GM20000 (cell line): ENCODE data around the gene PANK2.

Source experiments
- DNase-seq: peaks from one replicate; pipeline ENCODE4 v3.0.0; 2012; ENCODE audit warnings: low spot score
- CTCF ChIP-seq: IDR thresholded peaks from 2 replicates; pipeline ENCODE4 v1.5.1; 2012; ENCODE audit warnings: mild to moderate bottlenecking, control low read depth; ENCODE audit errors: extremely low read depth, missing control alignments

PANK2 gene

GRCh38 chr20:3848565-3848964 is 40.6 kb upstream of the PANK2 start:
- no peak for TF ChIP-seq CTCF
- DNase-seq: no peak

- no peak for DNase-seq
- TF ChIP-seq CTCF: no peak
Observed at GRCh38 chr20:3854462-3854871, 34.7 kb upstream of the PANK2 start.

- no peak for TF ChIP-seq CTCF
- no peak for DNase-seq
Observed at GRCh38 chr20:3857405-3857804, 31.8 kb upstream of the PANK2 start.

- no peak for DNase-seq
- no peak for TF ChIP-seq CTCF
Observed at GRCh38 chr20:3858689-3859088, 30.5 kb upstream of the PANK2 start.

DNA sequence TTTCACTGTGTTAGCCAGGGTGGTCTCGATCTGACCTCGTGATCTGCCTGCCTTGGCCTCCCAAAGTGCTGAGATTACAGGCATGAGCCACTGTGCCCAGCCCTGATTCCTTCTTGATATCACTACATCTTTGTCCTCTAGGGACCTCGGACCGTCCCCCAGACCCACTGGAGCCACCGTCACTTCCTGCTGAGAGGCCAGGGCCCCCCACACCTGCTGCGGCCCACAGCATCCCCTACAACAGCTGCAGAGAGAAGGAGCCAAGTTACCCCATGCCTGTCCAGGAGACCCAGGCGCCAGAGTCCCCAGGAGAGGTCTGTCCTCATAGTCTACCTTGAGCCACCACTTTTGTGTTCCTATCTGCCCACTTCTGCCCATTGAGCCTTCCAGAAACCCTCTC is 28.0 kb upstream of the PANK2 start:
- DNase-seq: no peak

DNA sequence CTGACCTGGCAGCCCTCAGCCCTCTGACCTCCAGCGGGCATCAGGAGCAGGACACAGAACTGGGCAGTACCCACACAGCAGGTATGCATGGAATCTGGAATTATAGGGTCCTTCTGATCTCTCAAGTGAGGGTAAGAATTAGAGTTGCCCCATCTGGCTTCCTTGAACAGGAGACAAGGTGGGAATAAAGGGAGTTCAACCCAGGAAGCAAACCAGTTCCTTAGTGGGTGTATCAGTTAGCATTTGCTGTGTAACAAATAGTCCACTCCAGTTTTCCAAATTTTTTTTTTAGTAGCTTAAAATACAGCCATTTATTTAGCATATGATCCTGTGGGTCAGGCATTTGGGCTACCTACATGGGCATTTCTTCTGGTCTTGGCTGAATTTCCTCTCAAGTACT is 26.9 kb upstream of the PANK2 start:
- no peak for DNase-seq
- TF ChIP-seq CTCF: no peak

More for the DNA sequence above, 28.0 kb upstream of the PANK2 start:
- no peak for TF ChIP-seq CTCF

DNA sequence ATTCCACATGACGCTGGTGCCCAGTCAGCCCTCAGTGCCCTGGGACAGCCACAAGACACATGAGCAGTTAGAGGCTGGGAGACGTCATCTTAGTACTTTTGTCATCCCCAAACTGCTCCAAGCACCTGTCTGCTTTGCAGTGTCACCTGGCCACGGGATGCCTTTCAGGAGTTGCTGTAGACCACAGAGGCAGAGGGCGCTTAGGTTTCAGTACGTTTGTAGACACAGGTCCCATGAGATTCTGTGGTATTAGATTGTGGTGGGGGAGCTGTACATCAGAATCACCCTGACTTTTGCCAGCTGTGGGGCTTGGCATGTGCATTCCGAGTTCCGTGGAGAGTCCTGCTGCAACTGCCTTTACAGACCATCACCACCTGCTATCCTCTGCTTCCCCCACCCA is 25.9 kb upstream of the PANK2 start:
- TF ChIP-seq CTCF: no peak
- DNase-seq: no peak

DNA sequence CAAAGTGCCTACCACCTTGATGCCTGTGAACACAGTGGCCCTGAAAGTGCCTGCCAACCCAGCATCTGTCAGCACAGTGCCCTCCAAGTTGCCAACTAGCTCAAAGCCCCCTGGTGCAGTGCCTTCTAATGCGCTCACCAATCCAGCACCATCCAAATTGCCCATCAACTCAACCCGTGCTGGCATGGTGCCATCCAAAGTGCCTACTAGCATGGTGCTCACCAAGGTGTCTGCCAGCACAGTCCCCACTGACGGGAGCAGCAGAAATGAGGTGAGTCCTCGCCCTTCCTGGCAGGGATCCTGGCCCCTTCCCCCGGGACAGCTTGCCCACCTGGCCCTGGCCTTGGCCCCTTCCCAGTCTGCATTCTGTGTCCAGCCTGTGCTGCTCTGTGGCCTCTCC is 24.7 kb upstream of the PANK2 start:
- no peak for DNase-seq
- no peak for TF ChIP-seq CTCF
